Hepatocyte (in vitro differentiated cells): ENCODE results near the gene AAK1. TPM values are rescaled to one million over a fixed set of nuclear protein-coding genes. Genes with fewer than 3 reads are reported as not detected.

Experiments used
- DNase-seq: peaks from one replicate; pipeline ENCODE4 v3.0.0-alpha.2; 2016; ENCODE audit warnings: low spot score
- H2AFZ ChIP-seq: fragments of 200-600 bp; sonication (generic); 2 replicates; pipeline ENCODE4 v1.6.0; 2016; ENCODE audit warnings: antibody characterized with exemption, mild to moderate bottlenecking
- H3K27ac ChIP-seq: fragments of 200-600 bp; sonication (generic); 2 replicates; pipeline ENCODE4 v1.5.1; 2016; ENCODE audit warnings: mild to moderate bottlenecking
- H3K27me3 ChIP-seq: fragments of 200-600 bp; sonication (generic); 2 replicates; pipeline ENCODE4 v1.6.1; 2016
- H3K36me3 ChIP-seq: fragments of 200-600 bp; sonication (generic); replicated peaks from 2 replicates; pipeline ENCODE4 v1.5.1; 2016; ENCODE audit warnings: low read depth; ENCODE audit not compliant: insufficient read depth
- H3K4me1 ChIP-seq: fragments of 200-600 bp; sonication (generic); 2 replicates; pipeline ENCODE4 v1.5.1; 2016; ENCODE audit warnings: mild to moderate bottlenecking, moderate library complexity; ENCODE audit not compliant: insufficient read depth
- H3K4me2 ChIP-seq: fragments of 200-600 bp; sonication (generic); 2 replicates; pipeline ENCODE4 v1.6.0; 2016
- H3K4me3 ChIP-seq: fragments of 200-600 bp; sonication (generic); 2 replicates; pipeline ENCODE4 v1.5.1; 2016; ENCODE audit warnings: mild to moderate bottlenecking
- H3K79me2 ChIP-seq: fragments of 200-600 bp; sonication (generic); 2 replicates; pipeline ENCODE4 v1.6.0; 2017; ENCODE audit warnings: mild to moderate bottlenecking
- H3K9me2 ChIP-seq: fragments of 200-600 bp; sonication (generic); replicated peaks from 2 replicates; pipeline ENCODE4 v1.6.0; 2017; ENCODE audit warnings: mild to moderate bottlenecking; ENCODE audit not compliant: insufficient read depth
- H3K9me3 ChIP-seq: fragments of 200-600 bp; sonication (generic); 2 replicates; pipeline ENCODE4 v1.5.1; 2016; ENCODE audit warnings: low read depth, mild to moderate bottlenecking
- H4K20me1 ChIP-seq: fragments of 200-600 bp; sonication (generic); 2 replicates; pipeline ENCODE4 v1.6.0; 2016; ENCODE audit warnings: mild to moderate bottlenecking; ENCODE audit not compliant: insufficient read depth, poor library complexity, severe bottlenecking
- EZH2 ChIP-seq: fragments of 200-600 bp; sonication (generic); IDR thresholded peaks from 2 replicates; pipeline ENCODE4 v1.6.1; 2016; ENCODE audit warnings: antibody characterized with exemption, mild to moderate bottlenecking, borderline replicate concordance
- EZH2phosphoT487 ChIP-seq: fragments of 200-600 bp; sonication (generic); IDR thresholded peaks from one replicate; pipeline ENCODE4 v1.6.1; 2018; ENCODE audit warnings: antibody characterized with exemption, mild to moderate bottlenecking, low read depth, moderate library complexity; ENCODE audit not compliant: unreplicated experiment, severe bottlenecking
- WGBS: methylation state at CpG from one replicate; pipeline ENCODE4 v1.1.6; 2016; ENCODE audit warnings: low lambda C conversion rate; ENCODE audit errors: missing lambda C conversion rate; 5-methylcytosine and 5-hydroxymethylcytosine counted together
- polyA plus RNA-seq: library from polyadenylated mRNA; unstranded; fragments of >200 nt; fragmentation: Nextera tagmentation; extraction: Ambion mirVana; gene quantifications from 2 replicates; pipeline ENCODE4 v1.2.1, GENCODE V29; 2016
- total RNA-seq: library from RNA; depleted of rRNA; stranded (reverse); fragments of >200 nt; gene quantifications from 2 replicates; pipeline ENCODE4 v1.2.3, GENCODE V29; 2014
- TF ChIP-seq, protein P1 (sequence below): fragments of 200-600 bp; sonication (generic); IDR thresholded peaks from 2 replicates; pipeline ENCODE4 v1.5.1; 2016; ENCODE audit warnings: antibody characterized with exemption, mild to moderate bottlenecking; ENCODE audit not compliant: poor library complexity

Gene AAK1
- total and polyA plus RNA-seq, 2 experiments from 2014 or later: 30.1 to 30.8 TPM

DNA sequence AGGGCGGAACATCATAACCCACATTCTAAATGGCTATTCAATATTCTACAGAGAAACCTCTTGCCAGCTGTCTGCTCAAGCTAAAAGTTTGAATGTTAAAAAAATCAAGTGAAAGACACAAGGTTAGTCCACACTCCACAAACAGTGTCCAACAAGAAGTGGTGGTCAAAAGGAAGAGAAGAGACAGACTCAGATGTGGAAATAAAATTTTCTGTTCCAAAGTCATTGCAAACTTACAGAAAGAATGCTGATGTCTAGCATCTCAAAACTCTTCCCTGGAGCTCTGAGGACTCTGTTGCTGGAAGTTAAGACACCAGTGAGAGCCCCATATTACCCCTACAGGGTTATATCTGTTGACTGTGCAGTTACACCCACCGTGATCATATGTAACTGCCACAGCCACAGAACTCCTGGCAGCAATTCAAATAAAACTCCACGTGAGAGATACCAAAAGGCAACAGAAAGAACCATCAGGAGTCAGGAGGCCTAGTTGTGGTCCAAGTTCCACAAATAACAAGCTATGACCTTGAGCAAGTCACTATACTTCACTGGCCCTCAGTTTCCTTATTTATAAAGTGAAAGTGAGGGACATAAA lies 60.9 kb downstream of the AAK1 start:
- Histone ChIP-seq H3K36me3 (no peaks in the 10 kb centered on the region), H2AFZ (no peak overlapping the region), H3K79me2 (peaks cover 89% of the 10 kb centered on the region), H3K9me3 (no peaks in the 10 kb centered on the region), H3K27me3 (no peaks in the 10 kb centered on the region), H3K27ac (peak overlapping the region; percentile 15), H3K9me2 (no peaks in the 10 kb centered on the region), H4K20me1 (no peaks in the 10 kb centered on the region), H3K4me1 (peaks cover 11% of the 10 kb centered on the region), H3K4me3 (no peak overlapping the region), H3K4me2 (peak overlapping the region; percentile 4)
- peak; percentile 33 for DNase-seq
- TF ChIP-seq EZH2 (no peak), EZH2phosphoT487 (no peak)
- TF ChIP-seq, protein P1, sequence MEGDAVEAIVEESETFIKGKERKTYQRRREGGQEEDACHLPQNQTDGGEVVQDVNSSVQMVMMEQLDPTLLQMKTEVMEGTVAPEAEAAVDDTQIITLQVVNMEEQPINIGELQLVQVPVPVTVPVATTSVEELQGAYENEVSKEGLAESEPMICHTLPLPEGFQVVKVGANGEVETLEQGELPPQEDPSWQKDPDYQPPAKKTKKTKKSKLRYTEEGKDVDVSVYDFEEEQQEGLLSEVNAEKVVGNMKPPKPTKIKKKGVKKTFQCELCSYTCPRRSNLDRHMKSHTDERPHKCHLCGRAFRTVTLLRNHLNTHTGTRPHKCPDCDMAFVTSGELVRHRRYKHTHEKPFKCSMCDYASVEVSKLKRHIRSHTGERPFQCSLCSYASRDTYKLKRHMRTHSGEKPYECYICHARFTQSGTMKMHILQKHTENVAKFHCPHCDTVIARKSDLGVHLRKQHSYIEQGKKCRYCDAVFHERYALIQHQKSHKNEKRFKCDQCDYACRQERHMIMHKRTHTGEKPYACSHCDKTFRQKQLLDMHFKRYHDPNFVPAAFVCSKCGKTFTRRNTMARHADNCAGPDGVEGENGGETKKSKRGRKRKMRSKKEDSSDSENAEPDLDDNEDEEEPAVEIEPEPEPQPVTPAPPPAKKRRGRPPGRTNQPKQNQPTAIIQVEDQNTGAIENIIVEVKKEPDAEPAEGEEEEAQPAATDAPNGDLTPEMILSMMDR: no peak
- 62% methylated on average over 3 of the region's 3 CpGs for WGBS

DNA sequence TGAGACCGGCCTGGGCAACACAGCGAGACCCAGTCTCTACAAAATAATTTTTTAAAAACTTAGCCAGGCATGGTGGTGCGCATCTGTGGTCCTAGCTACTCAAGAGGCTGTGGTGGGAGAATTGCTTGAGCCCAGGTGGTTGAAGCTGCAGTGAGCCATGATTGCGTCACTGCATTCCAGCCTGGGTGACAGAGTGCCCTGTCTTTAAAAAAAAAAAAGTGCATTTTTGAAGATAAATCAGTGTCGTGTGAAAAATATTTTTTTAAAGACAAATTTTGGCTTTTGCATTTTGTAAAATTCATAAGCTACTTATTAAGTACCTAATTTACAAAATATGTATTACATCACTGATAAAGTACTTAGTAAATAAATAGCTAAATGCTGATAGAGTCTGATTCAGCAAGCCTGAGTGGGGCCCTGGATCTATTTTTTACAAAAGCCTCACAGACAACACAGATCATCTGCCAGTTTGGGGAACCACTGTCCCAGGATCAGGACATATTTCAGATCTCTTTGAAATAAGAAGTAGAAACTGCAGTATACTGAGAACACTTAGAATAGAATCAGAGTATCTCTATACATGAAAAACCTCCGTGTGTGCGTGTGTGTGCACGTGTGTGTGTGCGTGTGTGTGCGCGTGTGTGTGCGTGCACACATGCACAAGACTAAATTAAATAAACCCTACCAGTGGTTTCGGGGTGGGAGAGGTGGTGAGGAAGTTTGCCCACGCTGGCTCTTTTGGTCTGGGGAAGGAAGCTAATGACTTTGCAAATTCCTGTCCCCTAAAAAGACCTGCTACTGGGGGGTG lies 61.6 kb downstream of the AAK1 start:
- H4K20me1 ChIP-seq: no peaks in the 10 kb centered on the region
- no peaks in the 10 kb centered on the region for H3K36me3 ChIP-seq
- no peaks in the 10 kb centered on the region for H3K9me2 ChIP-seq
- H2AFZ ChIP-seq: no peak overlapping the region
- peaks cover 89% of the 10 kb centered on the region for H3K79me2 ChIP-seq
- H3K4me3 ChIP-seq: no peak overlapping the region
- no peak overlapping the region for H3K4me2 ChIP-seq
- TF ChIP-seq EZH2 (no peak), EZH2phosphoT487 (no peak)
- TF ChIP-seq, protein P1: no peak
- peak overlapping the region; percentile 41 for H3K27ac ChIP-seq
- H3K27me3 ChIP-seq: no peaks in the 10 kb centered on the region
- WGBS: 85% methylated on average over 14 of the region's 14 CpGs
- peaks cover 11% of the 10 kb centered on the region for H3K4me1 ChIP-seq
- no peaks in the 10 kb centered on the region for H3K9me3 ChIP-seq
- DNase-seq: no peak

DNA sequence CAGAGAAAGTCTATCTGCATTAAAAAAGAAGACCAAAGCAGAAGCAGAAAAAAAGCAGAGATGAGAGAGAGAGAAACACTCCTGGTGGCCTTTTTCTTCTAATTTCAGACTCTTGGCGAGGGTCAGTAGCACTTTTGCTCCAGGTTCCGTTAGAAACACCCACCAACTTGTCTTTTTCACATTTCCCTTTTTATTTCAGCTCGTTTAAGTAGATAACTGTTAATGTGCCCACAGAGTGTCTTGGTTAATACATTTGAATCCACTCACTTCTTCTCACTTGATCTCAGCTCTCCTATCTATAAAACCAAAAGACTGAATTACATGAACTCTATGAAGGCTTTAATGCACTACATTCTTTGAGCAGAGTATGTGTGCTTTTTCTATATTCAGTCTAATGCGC lies 63.1 kb downstream of the AAK1 start:
- Histone ChIP-seq H3K9me3 (no peaks in the 10 kb centered on the region), H3K4me3 (no peak overlapping the region), H3K4me2 (no peak overlapping the region), H2AFZ (no peak overlapping the region), H4K20me1 (no peaks in the 10 kb centered on the region), H3K27ac (no peak overlapping the region), H3K9me2 (no peaks in the 10 kb centered on the region), H3K79me2 (peaks cover 91% of the 10 kb centered on the region), H3K4me1 (peaks cover 11% of the 10 kb centered on the region), H3K27me3 (no peaks in the 10 kb centered on the region), H3K36me3 (no peaks in the 10 kb centered on the region)
- DNase-seq: no peak
- TF ChIP-seq, protein P1: no peak
- TF ChIP-seq EZH2phosphoT487 (no peak), EZH2 (no peak)
- WGBS: 96% methylated on average over 4 of the region's 4 CpGs
